NCI-H2227 (cell line): Measurements from ENCODE around the gene CZIB.
"Not testable (repeated sequence)": the region's sequence is repeated elsewhere in the genome, so short reads cannot be mapped to it uniquely, and the experiment has no call there.

Experiments
- DNase-seq: peaks from one replicate; lab custom pipeline; 2025; ENCODE audit not compliant: unreplicated experiment; lab: John Stamatoyannopoulos, UW

CZIB gene

DNA sequence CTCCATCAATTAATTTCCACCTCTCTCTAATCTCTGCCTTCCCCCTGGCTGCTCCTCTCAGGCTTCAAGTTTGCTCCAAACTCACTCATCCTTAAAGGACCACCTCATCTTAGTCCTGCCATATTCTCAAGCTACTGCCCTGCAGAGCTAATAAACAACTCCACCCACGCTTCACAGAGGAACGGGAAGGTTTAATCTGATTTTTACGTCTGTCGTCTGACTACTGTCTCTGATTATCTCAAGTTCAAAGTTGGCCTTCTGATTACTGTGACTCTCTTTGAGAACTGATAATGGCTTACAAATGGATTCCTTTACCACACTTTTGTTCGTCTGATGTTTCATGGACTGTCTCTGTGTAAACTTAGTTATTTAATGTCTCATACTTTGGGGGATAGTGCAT, 31.4 kb downstream of the CZIB start:
- no peak for DNase-seq

DNA sequence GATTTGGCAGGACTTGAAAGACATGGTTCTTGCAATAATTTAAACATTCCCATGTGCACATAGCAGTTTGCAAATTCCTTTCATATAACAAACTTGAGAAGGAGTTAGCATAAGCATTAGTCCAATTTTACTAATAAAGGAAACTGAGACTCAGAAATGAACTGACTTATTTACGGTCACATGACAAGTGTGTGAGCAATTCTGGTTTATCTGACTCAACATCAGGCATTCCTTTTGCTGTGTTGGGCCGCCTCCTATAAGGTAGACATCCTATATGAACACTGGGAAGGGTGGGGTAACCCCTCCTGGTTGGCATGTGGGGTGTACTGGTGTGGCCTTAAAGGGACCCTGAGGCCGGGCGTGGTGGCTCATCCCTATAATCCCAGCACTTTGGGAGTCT, 32.3 kb downstream of the CZIB start:
- DNase-seq = no peak

DNA sequence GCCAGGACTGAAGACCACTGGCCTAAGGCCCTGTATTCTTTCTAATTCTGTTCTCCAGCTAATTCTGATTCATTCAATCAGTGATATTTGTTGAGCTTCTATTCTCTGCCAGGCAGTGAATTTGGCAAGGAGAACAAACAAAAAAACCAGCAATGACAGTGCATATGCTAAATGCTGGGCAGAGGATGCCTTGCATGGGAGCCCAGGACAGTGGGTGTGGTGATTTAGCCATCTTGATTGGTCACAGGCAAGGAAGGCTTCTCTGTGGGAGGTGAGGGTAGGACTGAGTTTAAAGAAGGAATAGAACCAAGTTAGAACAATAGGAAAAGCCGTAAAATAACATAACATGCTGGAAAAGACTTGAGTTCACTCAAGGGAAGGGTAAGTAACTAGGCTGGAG, 33.0 kb downstream of the CZIB start:
- no peak for DNase-seq

DNA sequence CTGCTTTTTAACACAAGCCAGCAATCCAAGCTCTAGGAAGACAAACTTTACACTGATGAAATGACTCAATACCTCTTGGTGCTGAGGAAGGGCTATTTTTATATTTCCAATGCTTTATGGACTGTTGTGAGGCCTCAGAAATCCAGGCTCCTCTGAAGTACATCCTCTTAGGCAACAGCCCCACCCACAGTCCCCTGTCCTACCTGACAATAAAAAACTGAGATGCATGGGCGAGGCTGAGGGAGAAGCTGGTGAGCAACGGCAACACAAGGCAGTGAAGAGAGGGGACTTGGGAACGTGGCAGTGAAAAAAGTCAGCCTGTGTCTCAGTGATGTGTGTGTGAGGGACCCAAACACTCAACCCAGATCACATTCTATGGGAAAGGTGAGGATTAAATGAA, 33.9 kb downstream of the CZIB start:
- no peak for DNase-seq

DNA sequence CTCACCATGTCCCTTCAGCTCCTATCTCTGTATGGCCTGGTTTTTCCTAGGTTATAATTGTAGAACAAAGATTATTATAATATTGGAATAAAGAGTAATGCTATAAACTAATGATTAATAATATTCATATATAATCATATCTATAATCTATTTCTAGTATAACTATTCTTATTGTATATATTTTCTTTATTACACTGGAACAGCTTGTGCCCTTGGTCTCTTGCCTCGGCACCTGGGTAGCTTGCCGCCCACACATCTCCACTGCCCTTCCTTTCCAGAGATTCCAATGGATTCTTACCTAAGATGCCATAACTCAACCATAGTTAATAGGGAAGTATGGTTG, 34.5 kb downstream of the CZIB start:
- not testable (repeated sequence) for DNase-seq

DNA sequence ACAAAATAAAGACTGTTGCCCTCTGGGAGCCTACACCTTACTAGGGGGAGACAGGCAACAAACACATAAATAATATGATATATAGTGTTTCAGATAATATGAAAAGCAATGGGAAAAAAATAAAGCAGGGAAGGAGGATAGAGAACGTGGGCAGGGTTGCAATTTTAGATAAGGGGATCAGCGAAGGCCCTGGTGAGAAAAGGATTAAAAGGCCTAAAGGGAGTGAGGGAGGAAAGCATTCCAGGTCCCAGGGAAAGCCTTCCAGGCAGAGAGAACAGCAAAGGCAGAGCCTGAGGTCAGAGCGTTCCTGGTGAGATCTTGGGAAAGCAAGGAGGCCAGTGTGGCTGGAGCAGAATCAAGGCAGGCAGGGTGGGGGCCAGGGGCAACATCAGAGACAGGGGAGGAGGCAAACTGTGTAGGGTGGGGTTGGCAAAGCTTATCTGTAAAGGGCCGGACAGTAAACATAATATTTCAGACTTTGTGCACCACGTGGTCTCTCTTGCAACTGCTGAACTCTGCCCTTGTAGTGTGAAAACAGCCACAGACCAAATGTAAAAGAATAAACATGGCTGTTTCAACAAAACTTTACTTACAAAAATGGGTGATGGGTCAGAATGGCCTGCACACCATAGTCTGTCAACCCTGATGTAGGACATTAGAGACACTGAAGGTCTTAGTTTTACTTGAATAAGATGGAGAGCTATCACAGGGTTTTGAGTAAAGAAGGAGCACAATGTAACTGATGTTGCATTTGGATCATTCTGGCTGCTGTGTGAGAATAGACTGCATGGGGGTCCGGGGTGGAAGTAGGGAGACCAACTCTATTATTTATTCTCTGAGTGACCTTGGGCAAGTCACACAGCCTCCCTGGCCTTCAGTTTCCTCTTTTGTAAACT, 37.1 kb downstream of the CZIB start:
- DNase-seq = no peak

DNA sequence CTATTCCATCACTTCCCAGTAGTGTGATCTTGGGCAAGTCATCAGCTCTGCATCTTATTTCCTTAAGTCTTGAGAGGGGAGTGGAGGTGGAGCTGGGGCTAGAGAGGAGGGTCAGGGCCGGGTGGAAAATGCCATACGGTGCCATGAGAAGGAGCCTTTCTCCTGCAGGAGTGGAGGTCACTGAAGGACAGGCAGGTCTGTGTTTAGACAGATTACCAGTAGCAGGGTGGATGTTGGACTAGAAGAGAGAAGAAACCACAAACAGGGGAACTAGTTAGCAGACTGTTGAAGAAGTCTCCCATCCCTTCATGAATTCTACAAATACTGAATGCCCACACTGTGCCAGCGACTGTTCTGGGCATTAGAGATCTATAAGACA, 37.7 kb downstream of the CZIB start:
- no peak for DNase-seq

DNA sequence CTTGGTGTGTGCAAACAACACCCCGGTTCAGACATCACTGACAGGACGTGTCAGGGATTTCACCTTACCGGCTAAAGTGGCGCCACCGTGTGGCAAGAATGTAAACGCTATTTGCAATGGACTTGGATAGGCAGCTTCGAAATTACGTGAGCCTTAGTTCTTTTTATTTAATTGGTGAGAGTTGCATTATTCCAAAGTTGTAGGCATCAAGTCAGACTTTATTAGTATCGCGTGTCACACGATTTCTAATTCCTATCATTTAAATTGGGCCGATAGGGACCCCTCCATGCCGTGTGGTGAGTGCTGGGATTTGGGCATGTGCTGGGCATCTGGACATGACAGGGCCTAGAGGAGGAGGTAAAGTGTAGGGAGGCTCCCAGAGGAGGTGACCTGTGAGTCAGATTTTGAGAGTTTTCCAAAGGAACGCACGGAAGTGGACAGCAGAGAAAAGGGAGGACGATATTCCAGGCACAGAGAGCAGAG, 38.3 kb downstream of the CZIB start:
- peak; percentile 87 for DNase-seq

DNA sequence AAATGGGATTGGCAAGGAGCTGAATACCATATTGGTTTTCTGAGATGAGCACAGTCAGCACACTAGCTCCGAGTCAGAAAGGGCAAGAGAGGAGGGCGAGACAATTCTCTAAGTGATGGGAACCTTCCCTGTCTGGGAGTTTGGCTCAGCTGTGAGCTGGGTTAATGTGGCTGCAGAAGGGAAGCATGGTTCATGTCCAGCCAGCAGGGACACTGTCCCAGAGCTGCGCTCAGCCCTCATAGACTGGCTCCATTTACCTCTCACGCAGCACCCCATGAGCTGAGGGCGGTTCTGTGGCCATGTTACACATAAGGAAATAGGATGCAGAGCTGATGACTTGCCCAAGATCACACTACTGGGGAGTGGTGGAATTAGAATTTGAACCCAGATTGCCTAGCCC, 39.5 kb downstream of the CZIB start:
- DNase-seq = no peak

DNA sequence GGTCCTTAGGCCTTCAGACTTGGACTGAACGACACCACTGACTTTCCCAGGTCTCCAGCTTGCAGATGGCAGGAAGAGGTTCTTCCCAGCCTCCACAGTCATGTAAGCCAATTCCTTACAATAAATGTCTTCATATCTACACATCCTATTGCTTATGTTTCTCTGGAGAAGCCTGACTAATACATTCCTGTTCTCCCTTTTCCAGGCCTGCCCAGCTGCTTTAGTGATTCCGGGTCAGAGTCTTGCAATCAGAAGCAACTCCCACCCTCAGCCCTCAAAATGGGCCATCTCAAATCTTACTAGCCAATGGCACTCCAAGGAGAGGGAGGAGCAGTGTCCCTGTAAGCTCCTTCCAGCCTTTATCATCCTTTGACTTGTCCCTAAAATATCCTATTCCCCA, 40.2 kb downstream of the CZIB start:
- DNase-seq = no peak

DNA sequence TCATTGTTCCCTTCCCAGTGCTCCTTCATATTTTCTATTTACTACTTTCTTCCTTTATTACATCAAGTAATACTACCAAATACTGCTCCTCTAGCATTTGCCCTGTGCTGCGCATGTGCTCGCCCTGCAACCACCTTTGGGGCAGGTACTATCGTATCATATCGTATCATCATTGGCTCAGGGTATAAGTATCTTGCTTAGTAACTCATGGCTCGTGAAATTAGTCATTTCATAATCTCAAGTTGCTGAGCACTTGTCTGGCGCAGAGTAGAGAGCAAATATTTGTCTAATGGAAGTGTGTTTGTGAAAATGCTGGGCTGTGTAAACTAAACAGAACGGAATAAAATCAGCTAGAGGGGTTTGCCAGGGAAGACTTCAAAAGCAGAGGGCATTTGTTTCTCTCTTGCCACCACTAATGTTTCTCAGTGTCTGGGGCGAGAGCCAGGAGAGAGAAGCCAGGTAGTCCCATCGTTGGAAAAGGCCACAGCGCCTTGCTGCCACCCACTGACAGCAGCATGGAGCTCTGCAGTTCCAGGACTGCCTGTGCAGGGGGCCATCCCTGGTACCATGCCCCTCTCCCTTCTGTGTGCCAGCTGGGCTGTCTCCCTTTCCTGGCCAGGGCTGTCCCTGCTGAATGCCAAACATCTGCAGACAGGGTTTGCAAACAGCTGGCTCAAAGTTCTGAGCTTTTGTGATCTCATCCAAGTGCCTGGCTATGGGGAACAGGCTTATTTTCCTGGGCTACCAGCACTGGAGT, 43.8 kb downstream of the CZIB start:
- DNase-seq = no peak

DNA sequence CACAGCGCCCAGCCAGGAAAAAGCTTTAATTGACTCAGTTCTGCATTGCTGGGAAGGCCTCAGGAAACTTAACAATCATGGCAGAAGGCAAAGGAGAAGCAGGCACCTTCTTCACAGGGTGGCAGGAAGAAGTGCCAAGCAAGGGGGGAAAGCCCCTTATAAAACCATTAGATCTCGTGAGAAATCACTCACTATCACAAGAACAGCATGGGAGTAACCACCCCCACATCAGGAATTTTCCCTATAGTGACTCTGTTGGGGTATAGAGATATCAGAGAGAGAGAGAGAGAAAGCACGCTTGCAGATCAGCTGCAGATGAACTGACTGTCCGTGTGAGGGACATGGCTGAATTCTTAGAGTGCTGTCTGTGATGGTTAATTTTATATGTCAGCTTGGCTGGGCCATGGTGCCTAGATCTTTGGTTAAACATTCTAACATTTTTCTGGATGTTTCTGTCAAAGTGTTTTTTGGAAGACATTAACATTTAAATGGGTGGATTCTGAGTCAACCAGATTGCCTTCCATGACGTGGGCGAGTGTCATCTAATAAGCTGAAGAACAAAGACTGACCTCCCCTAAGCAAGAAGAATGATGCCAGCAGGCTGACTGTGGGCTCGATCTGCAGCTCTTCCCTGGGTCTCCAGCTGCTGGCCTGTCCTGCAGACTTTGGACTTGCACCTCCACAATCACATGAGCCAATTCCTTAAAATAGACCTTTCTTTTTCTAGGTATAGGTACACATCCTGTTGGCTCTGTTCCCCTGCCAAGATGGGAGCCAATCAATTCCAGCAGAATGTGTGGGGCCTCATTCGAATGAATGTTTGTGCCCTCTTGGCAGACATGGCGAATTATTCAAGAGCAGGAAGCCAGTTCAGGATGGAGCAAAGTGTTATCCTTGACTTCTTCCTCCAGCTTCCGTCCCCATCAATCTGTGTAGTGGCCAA, 45.2 kb downstream of the CZIB start:
- DNase-seq = no peak

DNA sequence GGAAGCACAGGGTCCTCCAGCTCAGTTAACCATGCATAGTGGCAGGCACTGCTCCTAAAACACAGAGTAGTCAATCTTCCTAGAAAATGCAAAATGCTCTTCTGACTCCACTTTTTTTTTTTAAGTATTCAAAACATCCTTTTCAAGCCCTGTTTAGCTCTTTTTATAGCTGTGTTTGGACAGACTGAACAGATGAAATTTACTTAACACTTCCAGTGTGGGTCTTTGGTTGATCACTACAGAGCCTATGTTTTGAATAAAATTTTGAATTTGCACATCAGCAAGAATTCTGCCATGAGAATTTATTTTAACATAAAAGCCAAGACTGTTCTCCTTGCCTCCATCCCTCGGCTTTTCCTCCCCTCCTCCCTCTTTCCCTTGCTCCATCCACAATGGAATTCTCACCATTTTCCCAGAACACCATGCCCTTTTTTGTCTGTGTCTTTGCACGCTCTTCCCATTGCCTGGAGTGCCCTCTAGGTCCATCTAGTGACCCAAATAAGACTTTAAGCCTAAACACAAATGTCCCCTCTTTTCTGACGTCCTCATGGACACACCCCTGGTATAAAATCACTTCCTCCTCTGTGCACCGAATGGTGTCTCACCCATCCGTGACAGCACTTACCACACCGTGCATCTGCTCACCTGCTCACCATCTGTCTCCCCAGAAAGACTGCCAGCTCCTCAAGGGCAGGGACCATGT, 47.9 kb downstream of the CZIB start:
- DNase-seq = no peak

DNA sequence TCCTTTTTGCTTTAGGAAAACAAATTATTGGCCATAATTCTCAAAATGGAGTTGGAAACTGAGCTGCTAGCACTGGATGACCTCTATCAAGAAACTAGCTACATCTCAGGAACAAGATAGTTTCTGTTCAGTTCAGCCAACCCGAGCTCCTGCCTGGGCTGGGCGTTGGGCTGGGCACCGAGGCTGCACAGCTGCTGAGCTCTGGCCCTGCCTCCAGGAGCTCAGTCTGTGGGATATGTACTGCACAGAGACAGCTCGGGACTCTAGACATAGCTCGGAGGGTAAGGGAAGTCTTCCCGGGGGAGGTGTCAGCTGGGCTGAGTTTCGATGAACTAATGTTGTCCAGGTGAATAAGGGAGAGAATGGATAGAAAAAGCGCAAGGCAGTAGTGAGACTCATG, 53.5 kb downstream of the CZIB start:
- DNase-seq = no peak

DNA sequence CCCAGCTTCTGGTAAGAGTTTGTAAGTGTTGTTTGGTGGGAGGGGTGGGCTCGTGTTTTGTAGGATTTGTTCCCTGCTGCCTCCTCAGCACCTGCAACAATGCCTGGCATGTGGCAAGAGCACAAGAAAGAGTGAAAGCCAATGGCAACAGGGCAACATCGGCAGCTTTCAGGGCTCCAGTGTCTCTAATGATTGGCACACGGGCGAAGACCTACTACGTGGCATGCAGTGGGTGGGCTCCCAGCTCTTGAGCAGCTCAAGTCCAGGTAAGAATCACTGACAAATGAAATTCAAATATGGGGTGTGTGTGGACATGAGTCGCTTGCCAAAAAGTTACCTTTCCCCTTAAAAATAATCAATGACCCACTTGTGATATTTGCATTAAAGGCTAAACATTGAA, 54.1 kb downstream of the CZIB start:
- no peak for DNase-seq

DNA sequence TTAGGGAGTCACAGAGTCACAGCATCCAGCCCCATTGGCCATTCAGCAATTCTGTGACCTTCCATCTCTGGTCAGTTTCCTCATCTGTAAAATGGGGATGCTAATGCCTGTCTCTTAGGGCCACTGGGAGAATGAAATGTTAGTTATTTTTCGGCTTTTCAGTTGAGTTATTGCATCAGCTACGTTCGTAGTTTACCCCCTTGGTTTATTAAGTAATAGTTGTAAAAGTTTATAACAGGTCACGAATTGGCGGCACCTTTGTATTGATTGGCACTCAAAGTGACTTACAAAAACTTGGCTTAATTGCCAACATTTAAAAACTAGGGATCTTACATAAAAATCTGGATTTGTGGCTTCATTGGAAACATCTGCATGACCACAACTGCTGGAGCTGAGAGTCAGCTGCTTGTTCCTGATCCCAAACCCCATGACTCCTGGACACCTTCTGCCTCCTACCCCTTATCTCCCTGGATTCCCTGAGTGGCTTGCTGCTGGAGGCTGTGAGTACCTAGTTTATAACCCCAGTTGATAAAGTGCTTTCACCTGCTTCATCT, 54.9 kb downstream of the CZIB start:
- no peak for DNase-seq
